HG03432 (cell line): Measurements from ENCODE around the gene CNTD1.
"Not testable (repeated sequence)": the region's sequence is repeated elsewhere in the genome, so short reads cannot be mapped to it uniquely, and the experiment has no call there.

ENCODE experiments used
- ATAC-seq: cut with Tn5 transposase; IDR thresholded peaks from one replicate; pipeline ENCODE4 v1.9.1; 2021; ENCODE audit warnings: mild to moderate bottlenecking, moderate library complexity; ENCODE audit not compliant: unreplicated experiment

CNTD1 gene

GRCh38 chr17:42844761-42845555 lies 46.3 kb downstream of the CNTD1 start:
- no peak for ATAC-seq

GRCh38 chr17:42845556-42845917 lies 46.9 kb downstream of the CNTD1 start:
- no peak for ATAC-seq

GRCh38 chr17:42845918-42846593 lies 47.4 kb downstream of the CNTD1 start:
- ATAC-seq = no peak

DNA sequence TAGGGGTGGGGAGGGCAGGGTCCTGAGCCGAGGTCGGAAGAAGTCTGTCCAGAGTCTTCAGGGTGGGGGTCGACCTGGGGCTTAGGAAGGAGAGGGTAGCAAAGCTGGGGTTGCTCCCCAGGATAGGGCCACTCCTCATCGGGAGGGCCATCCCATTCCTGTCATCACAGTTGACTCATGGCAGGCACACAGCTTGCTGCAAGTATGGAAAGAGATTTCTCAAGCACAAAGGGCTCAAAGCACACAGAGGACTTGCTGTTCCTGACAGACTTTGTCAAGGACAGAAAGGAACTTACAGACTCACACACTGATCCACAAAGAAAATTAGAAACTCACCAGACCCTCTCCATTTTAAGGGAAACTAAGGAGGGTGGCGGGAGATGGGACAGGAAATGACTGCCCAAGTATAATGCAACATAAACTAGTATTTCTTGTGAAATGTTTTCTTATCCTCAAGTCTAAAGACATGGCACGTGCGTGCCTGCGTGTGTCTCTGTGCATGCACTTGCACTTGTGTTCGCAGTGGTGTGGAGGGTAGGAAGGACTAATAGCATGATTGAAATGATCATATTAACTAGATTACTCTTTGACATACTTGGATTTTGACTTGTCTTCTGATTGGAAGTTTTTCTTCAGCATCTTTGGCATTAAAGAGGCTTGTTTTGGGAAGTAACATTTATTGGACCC lies 48.1 kb downstream of the CNTD1 start:
- ATAC-seq = no peak

- no peak for ATAC-seq
Measured at GRCh38 chr17:42848093-42848492, 49.4 kb downstream of the CNTD1 start.

DNA sequence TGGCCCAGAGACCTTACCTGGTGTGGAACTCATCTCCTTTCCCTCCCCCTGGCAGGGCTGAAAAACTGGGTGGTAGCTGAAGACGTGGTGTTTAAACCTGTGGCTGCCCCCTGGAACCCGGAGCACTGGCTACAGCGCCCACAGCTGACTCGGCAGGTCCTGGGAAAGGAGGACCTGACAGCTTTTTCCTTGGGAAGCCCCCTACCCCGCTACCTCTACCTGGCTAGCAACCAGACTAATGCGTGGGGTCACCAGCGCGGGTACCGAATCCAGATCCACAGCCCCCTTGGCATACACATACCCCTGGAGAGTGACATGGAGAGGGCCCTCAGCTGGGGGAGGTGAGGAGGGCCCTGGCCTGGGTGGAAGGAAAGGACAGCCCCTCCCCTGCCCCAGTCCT lies 50.4 kb downstream of the CNTD1 start:
- no peak for ATAC-seq

DNA sequence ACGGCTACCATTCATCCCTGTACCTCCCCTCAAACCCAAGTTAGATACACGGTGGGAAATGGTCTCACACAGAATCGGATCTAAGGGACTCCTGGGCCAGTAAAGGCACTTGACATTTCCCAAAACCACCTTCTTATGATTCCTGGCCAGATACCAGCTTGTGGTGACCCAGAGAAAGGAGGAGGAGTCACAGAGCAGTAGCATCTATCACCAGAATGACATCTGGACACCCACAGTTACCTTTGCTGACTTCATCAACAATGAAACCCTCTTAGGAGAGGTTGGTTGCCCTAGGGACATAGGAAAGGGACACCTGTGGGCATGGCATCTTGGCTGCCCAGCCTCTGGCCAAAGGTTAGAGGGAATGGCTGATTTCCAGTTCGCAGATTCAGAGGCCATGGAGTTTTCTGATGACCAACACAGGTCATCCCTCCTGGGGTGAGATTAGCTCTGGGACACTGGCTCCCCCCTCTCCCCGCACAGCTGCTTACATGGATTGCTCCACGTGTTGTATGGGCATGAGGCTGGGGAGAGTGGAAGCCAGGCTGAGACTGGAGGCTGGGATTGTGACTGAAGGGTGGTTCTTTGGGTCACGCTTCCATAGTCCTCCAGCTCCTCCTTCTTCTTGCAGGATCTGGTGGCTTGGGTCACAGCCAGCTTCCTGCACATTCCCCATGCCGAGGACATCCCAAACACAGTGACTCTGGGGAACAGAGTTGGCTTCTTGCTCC lies 51.0 kb downstream of the CNTD1 start:
- ATAC-seq = no peak

- no peak for ATAC-seq
Measured at GRCh38 chr17:42850954-42851353, 52.3 kb downstream of the CNTD1 start, which contains the start of gene AOC3. AOC3 (plus strand) TSS chr17:42851199; CDS start chr17:42851344, 145 bp downstream.

- not testable (repeated sequence) for ATAC-seq
Measured at GRCh38 chr17:42851371-42852240, 52.9 kb downstream of the CNTD1 start.

DNA sequence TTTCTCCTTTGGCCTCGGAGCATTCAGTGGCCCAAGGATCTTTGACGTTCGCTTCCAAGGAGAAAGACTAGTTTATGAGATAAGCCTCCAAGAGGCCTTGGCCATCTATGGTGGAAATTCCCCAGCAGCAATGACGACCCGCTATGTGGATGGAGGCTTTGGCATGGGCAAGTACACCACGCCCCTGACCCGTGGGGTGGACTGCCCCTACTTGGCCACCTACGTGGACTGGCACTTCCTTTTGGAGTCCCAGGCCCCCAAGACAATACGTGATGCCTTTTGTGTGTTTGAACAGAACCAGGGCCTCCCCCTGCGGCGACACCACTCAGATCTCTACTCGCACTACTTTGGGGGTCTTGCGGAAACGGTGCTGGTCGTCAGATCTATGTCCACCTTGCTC lies 53.7 kb downstream of the CNTD1 start:
- ATAC-seq = no peak

DNA sequence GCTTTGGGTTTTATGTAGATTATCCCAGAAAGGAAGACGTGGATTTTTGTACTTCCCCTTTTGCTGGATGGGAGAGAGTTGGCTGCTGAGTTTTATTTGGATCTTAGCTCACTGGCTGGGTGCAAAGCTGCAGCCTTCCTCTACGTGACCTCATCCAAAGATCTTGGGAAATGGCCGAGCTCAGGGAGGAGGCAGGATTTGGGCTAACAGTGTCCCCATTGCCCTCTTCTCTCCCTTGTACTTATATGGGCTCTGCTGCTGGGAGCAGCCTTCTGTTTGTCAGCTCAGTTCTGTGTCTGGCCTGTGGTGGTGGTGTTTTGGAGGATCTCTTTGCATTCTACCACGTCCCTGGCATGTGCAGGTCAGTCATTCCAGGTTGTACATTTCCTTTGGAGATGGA lies 54.3 kb downstream of the CNTD1 start:
- no peak for ATAC-seq

GRCh38 chr17:42853597-42853967 lies 54.9 kb downstream of the CNTD1 start:
- no peak for ATAC-seq

GRCh38 chr17:42853968-42854790 lies 55.5 kb downstream of the CNTD1 start:
- no peak for ATAC-seq

DNA sequence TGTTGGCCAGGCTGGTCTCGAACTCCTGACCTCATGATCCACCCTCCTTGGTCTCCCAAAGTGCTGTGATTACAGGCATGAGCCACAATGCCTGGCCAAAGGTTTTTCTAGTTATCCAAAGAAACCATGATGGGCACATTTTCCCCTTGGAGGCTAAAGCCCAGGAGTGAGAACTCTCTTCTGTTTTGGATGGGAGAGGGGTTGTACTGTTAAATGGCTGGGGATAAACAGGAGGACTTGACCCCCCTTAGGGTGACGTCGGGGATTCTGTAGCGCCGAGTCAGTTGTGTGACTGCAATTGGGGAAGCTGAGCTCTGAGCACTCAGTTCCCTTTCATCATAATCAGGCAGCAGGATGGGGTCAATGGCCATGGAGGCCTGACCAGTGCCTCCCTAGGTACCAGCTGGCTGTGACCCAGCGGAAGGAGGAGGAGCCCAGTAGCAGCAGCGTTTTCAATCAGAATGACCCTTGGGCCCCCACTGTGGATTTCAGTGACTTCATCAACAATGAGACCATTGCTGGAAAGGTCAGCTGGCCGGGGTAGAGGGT lies 56.5 kb downstream of the CNTD1 start:
- ATAC-seq = no peak

DNA sequence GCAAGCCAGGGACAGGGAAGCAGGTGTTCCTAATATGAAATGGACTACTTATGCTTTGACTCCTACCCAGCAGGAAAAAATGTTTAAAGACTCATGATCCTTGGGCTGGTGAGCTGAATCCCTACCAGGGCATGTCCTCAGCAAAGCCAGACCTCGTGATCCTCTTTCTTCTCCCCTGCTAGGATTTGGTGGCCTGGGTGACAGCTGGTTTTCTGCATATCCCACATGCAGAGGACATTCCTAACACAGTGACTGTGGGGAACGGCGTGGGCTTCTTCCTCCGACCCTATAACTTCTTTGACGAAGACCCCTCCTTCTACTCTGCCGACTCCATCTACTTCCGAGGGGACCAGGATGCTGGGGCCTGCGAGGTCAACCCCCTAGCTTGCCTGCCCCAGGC lies 57.4 kb downstream of the CNTD1 start:
- ATAC-seq = not testable (repeated sequence)

GRCh38 chr17:42856516-42856915 lies 57.9 kb downstream of the CNTD1 start:
- ATAC-seq = not testable (repeated sequence)

GRCh38 chr17:42857389-42857788 lies 58.7 kb downstream of the CNTD1 start:
- ATAC-seq = no peak
